Melanocyte of skin (primary cell): ENCODE measurements around the gene TRABD. TPM values are rescaled to one million over a fixed set of nuclear protein-coding genes. Genes with fewer than 3 reads are reported as not detected.

Experiments used
- total RNA-seq, 2 donors: library from RNA; depleted of rRNA; stranded (reverse); fragments of >200 nt; gene quantifications; 2 replicates each; pipeline ENCODE4 v1.2.3, GENCODE V29; 2012

The TRABD gene
- 10 to 100 TPM; 28.2 to 44.0 TPM for total RNA-seq

DNA sequence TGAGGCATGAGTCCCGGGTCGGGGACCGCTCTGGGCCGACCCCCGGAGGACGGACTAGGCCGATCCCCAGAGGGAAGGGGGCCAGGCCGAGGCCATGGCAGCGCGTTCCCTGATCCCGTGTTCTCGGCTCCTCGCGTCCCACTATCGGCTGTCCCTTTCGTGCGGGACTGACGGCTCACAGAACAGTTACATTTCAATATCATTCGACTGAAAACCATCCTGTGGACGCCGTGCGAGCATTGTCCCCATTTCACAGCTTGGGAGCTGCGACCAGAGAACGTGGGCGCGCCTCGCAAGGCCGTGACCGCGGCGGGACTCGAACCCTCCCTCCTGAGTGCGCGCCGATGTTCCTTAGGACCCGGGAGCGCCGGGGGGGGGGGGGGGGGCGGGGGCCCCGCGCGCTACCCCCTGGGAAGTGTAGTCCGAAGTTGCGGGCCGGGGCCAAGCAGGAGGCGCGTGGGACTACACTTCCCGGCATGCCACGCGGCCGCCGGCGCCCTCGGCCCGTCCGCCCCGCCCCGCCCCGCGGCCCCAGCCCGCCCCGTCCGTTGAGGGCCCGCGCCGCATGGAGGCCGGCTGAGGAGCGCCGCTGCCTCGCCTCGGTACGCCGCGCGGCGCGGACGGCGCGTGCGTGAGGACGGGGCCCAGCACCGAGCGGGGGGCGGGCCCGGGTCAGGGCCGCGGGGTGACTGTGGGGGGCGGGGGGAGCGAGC is at the start of gene TRABD:
Gene TRABD (plus strand): TSS at position 539 of the 713 bp plus-strand sequence. CDS start 7,148 bp downstream, outside the sequence.

GRCh38 chr22:50170453-50171318 is 15.0 kb upstream of the TRABD start, which contains the start of gene PANX2:
TSS of gene PANX2 (plus strand) at chr22:50170731. CDS start at chr22:50170731, 0 bp downstream.

DNA sequence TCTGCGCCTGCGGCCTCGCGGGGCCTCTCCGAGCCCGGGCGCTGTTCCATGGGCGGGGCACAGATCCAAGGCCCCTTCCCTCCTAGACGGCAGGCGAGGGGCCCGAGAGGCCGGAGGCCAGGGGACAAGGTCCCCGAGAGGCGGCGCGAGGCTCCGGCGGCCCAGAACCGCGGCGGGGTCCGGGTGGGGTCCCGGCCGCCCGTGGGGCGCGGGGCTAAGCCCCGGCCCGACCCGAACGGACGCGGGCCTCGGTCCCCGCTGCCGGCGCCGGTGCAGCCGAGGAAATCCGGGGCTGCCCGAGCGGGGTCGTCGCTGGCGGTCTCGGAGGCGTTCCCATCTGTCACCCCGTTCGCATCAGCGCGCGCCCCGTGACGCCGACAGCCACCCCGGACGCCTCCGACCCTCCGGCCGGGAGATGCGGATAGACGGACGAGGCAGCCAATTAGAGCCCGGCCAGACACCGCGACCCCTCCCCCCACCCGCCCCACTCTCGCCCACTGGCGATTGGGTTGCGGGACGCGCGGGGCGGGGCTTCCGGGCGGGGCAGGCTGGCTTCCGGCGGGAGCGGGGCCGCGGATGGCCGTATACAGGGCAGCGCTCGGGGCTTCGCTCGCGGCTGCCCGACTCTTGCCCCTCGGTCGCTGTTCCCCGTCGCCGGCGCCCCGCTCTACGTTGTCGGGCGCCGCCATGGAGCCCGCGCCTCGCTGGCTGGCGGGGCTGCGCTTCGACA is 14.9 kb downstream of the TRABD start, which contains the start of gene SELENOO:
Gene SELENOO (plus strand): TSS at position 551 of the 730 bp plus-strand sequence. CDS start 26 bp downstream, at position 577.

GRCh38 chr22:50244420-50245213 is 58.9 kb downstream of the TRABD start, which contains the start of gene TUBGCP6:
TSS of gene TUBGCP6 (minus strand) at chr22:50245023. CDS start at chr22:50244459, 564 bp downstream.

Other genes with a start within 250 kb of the TRABD start
- gene PIM3, start 225.1 kb upstream of the TRABD start, total RNA-seq, result 10 to 100 TPM; 44.0 to 65.3 TPM
- not detected for gene IL17REL, start 173.1 kb upstream of the TRABD start, total RNA-seq
- not detected for gene TTLL8, start 127.6 kb upstream of the TRABD start, total RNA-seq
- not detected for gene MLC1, start 100.5 kb upstream of the TRABD start, total RNA-seq
- under 1 TPM in 1 of 2 donors, not detected in 1; 0.34 TPM for gene MOV10L1, start 95.9 kb upstream of the TRABD start, total RNA-seq
- gene PANX2, start 15.2 kb upstream of the TRABD start, total RNA-seq, result under 1 TPM; 0.33 to 0.69 TPM
- gene SELENOO, start 15.1 kb downstream of the TRABD start, total RNA-seq, result 10 to 100 TPM; 22.4 to 35.3 TPM
- gene TUBGCP6, start 59.1 kb downstream of the TRABD start, total RNA-seq, result 10 to 100 TPM; 24.6 to 24.8 TPM
- gene HDAC10, start 65.4 kb downstream of the TRABD start, total RNA-seq, result 10 to 100 TPM; 24.8 to 26.0 TPM
- gene MAPK12, start 75.8 kb downstream of the TRABD start, total RNA-seq, result 10 to 100 TPM; 20.6 to 21.7 TPM
- gene MAPK11, start 84.5 kb downstream of the TRABD start, total RNA-seq, result 1 to 10 TPM; 1.7 to 2.1 TPM
- 10 to 100 TPM; 56.3 to 66.1 TPM for gene PLXNB2, start 121.7 kb downstream of the TRABD start, total RNA-seq
- gene DENND6B, start 141.1 kb downstream of the TRABD start, total RNA-seq, result 1 to 10 TPM in 1 of 2 donors, under 1 TPM in 1; 0.67 to 2.8 TPM
- gene PPP6R2, start 157.4 kb downstream of the TRABD start, total RNA-seq, result 10 to 100 TPM; 40.0 to 53.3 TPM